NB4 (cell line): Measurements from ENCODE around the gene VASH1.

Experiments used
- CTCF ChIP-seq: IDR thresholded peaks from one replicate; pipeline ENCODE4 v1.5.1; 2012; ENCODE audit warnings: low read depth, low read length
- MYC ChIP-seq: IDR thresholded peaks from 2 replicates; pipeline ENCODE4 v1.6.1; 2011; ENCODE audit warnings: low read depth, low read length
- POLR2A ChIP-seq: IDR thresholded peaks from 2 replicates; pipeline ENCODE4 v1.6.1; 2011; ENCODE audit warnings: mild to moderate bottlenecking; ENCODE audit not compliant: insufficient read length; ENCODE audit errors: extremely low read depth

- TF ChIP-seq POLR2A, result no peak
- TF ChIP-seq CTCF, result no peak
- TF ChIP-seq MYC, result no peak
Observed at GRCh38 chr14:76812093-76812421, 50.8 kb downstream of the VASH1 start.
